PC-9 (cell line): ENCODE measurements around the gene SPATA12.

Experiments used
- EZH2 ChIP-seq: fragments of 200-600 bp; sonication (generic); IDR thresholded peaks from 2 replicates; pipeline ENCODE4 v1.8.0; 2017; ENCODE audit warnings: antibody characterized with exemption, low read depth
- TF ChIP-seq, protein P1 (sequence below): fragments of 200-600 bp; sonication (generic); conservative IDR thresholded peaks from 2 replicates; pipeline ENCODE4 v1.6.1; 2017; ENCODE audit warnings: mixed run types, antibody characterized with exemption, mild to moderate bottlenecking, moderate library complexity

GRCh38 chr3:57112206-57112605 lies 51.7 kb downstream of the SPATA12 start:
- TF ChIP-seq, protein P1, sequence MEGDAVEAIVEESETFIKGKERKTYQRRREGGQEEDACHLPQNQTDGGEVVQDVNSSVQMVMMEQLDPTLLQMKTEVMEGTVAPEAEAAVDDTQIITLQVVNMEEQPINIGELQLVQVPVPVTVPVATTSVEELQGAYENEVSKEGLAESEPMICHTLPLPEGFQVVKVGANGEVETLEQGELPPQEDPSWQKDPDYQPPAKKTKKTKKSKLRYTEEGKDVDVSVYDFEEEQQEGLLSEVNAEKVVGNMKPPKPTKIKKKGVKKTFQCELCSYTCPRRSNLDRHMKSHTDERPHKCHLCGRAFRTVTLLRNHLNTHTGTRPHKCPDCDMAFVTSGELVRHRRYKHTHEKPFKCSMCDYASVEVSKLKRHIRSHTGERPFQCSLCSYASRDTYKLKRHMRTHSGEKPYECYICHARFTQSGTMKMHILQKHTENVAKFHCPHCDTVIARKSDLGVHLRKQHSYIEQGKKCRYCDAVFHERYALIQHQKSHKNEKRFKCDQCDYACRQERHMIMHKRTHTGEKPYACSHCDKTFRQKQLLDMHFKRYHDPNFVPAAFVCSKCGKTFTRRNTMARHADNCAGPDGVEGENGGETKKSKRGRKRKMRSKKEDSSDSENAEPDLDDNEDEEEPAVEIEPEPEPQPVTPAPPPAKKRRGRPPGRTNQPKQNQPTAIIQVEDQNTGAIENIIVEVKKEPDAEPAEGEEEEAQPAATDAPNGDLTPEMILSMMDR, result 0 out of 2 replicates have a peak, but pooled peaks have one; percentile 12
- no peak for TF ChIP-seq EZH2
